ENCODE results near the gene PLCL1.

The PLCL1 gene

GRCh38 chr2:198077477-198077876, 273.1 kb downstream of the PLCL1 start:
- DNase-seq, result no peak

GRCh38 chr2:198080879-198081765, 276.7 kb downstream of the PLCL1 start:
- DNase-seq, result no peak

GRCh38 chr2:198084156-198084555, 279.8 kb downstream of the PLCL1 start:
- no peak for DNase-seq

GRCh38 chr2:198096002-198096401, 291.6 kb downstream of the PLCL1 start:
- no peak for DNase-seq

GRCh38 chr2:198096965-198097364, 292.6 kb downstream of the PLCL1 start:
- DNase-seq, result no peak

GRCh38 chr2:198097630-198098029, 293.2 kb downstream of the PLCL1 start:
- DNase-seq, result no peak

GRCh38 chr2:198098386-198098785, 294.0 kb downstream of the PLCL1 start:
- DNase-seq, result no peak

- no peak for DNase-seq
Measured at GRCh38 chr2:198098918-198099317, 294.5 kb downstream of the PLCL1 start.

- DNase-seq, result no peak
Measured at GRCh38 chr2:198100346-198100745, 296.0 kb downstream of the PLCL1 start.

- no peak for DNase-seq
Measured at GRCh38 chr2:198101688-198102087, 297.3 kb downstream of the PLCL1 start.

GRCh38 chr2:198102120-198102519, 297.7 kb downstream of the PLCL1 start:
- no peak for DNase-seq

- DNase-seq, result no peak
Measured at GRCh38 chr2:198102856-198103255, 298.5 kb downstream of the PLCL1 start.

GRCh38 chr2:198106621-198107385, 302.4 kb downstream of the PLCL1 start:
- no peak for DNase-seq

GRCh38 chr2:198113316-198113715, 308.9 kb downstream of the PLCL1 start:
- DNase-seq, result no peak

GRCh38 chr2:198114064-198114463, 309.7 kb downstream of the PLCL1 start:
- no peak for DNase-seq

- no peak for DNase-seq
Measured at GRCh38 chr2:198115201-198115600, 310.8 kb downstream of the PLCL1 start.

GRCh38 chr2:198116756-198117155, 312.4 kb downstream of the PLCL1 start:
- no peak for DNase-seq

- no peak for DNase-seq
Measured at GRCh38 chr2:198117406-198118041, 313.1 kb downstream of the PLCL1 start.

- DNase-seq, result peak; percentile 40
Measured at GRCh38 chr2:198127627-198128026, 323.2 kb downstream of the PLCL1 start.

GRCh38 chr2:198129609-198130008, 325.2 kb downstream of the PLCL1 start:
- no peak for DNase-seq

- no peak for DNase-seq
Measured at GRCh38 chr2:198134293-198134955, 330.0 kb downstream of the PLCL1 start.

- DNase-seq, result no peak
Measured at GRCh38 chr2:198135481-198135934, 331.1 kb downstream of the PLCL1 start.

- DNase-seq, result no peak
Measured at GRCh38 chr2:198136142-198136541, 331.7 kb downstream of the PLCL1 start.
